Measurements from ENCODE around the gene NFIB. TPM values are rescaled to one million over a fixed set of nuclear protein-coding genes. Genes with fewer than 3 reads are reported as not detected.

The NFIB gene
- total RNA-seq, 1 experiment from 2014 or later = 18.6 TPM

GRCh38 chr9:14322211-14323082 is 8.5 kb upstream of the NFIB start:
- H3K4me2 ChIP-seq (ENCODE audit: low read length) = peak overlapping the region; percentile 98
- no TSS peak for BruUV-seq (replicated peaks)
- no peak for TF ChIP-seq CTCF (conservative IDR thresholded peaks at IDR 0.05; ENCODE audit: low read depth, low read length)
- TF ChIP-seq EZH2phosphoT487 (IDR thresholded peaks at IDR 0.05; ENCODE audit: borderline replicate concordance, low read length) = no peak
- no peak for TF ChIP-seq EZH2 (IDR thresholded peaks at IDR 0.05; ENCODE audit: low read length, unreplicated experiment)
- POLR2A ChIA-PET (ENCODE audit: unreplicated experiment) = no interaction called here
- H3K27ac ChIP-seq (ENCODE audit: low read length) = peak overlapping the region; percentile 84
- intact Hi-C loops (cut with micrococcal nuclease) = loop anchor here (5.0 to 10.0 kb wide), 3 partner anchors 95 to 968 kb away; no protein-coding TSS in a partner anchor
- H4K20me1 ChIP-seq (ENCODE audit: low read length) = no peaks in the 10 kb centered on the region
- ATAC-seq (peak; percentile 69), DNase-seq (peak; percentile 90)
- peaks cover 33% of the 10 kb centered on the region for H3K79me2 ChIP-seq (ENCODE audit: low read length)
- H2AFZ ChIP-seq (ENCODE audit: low read length) = peak overlapping the region; percentile 89
- H3K36me3 ChIP-seq (ENCODE audit: low read depth, low read length) = no peaks in the 10 kb centered on the region
- H3K27me3 ChIP-seq (ENCODE audit: low read length) = no peaks in the 10 kb centered on the region
- H3K9me3 ChIP-seq (ENCODE audit: low read length) = no peaks in the 10 kb centered on the region
- peak overlapping the region; percentile 97 for H3K9ac ChIP-seq (ENCODE audit: low read length)
- peaks cover 58% of the 10 kb centered on the region for H3K4me1 ChIP-seq (ENCODE audit: insufficient read depth, low read length)
- H3F3A ChIP-seq (ENCODE audit: low read length, unreplicated experiment) = peaks cover 6% of the 10 kb centered on the region
- no peaks in the 10 kb centered on the region for H3K9me2 ChIP-seq (replicated peaks; ENCODE audit: low read length)
- H3K4me3 ChIP-seq (ENCODE audit: low read length) = peak overlapping the region; percentile 86
- CTCF ChIA-PET = no interaction called here

GRCh38 chr9:14321517-14322130 is 7.7 kb upstream of the NFIB start:
- peak overlapping the region; percentile 49 for H2AFZ ChIP-seq (ENCODE audit: low read length)
- peak overlapping the region; percentile 97 for H3K9ac ChIP-seq (ENCODE audit: low read length)
- TSS peak; percentile 56 for BruUV-seq (replicated peaks)
- H3K4me1 ChIP-seq (ENCODE audit: insufficient read depth, low read length) = peaks cover 58% of the 10 kb centered on the region
- CTCF ChIA-PET = no interaction called here
- DNase-seq (no peak), ATAC-seq (no peak)
- no peaks in the 10 kb centered on the region for H3K9me3 ChIP-seq (ENCODE audit: low read length)
- H3K27me3 ChIP-seq (ENCODE audit: low read length) = no peaks in the 10 kb centered on the region
- H4K20me1 ChIP-seq (ENCODE audit: low read length) = no peaks in the 10 kb centered on the region
- H3F3A ChIP-seq (ENCODE audit: low read length, unreplicated experiment) = peaks cover 6% of the 10 kb centered on the region
- peak overlapping the region; percentile 84 for H3K27ac ChIP-seq (ENCODE audit: low read length)
- TF ChIP-seq EZH2 (IDR thresholded peaks at IDR 0.05; ENCODE audit: low read length, unreplicated experiment) = no peak
- peak overlapping the region; percentile 98 for H3K4me2 ChIP-seq (ENCODE audit: low read length)
- H3K4me3 ChIP-seq (ENCODE audit: low read length) = peak overlapping the region; percentile 86
- POLR2A ChIA-PET (ENCODE audit: unreplicated experiment) = no interaction called here
- intact Hi-C loops (cut with micrococcal nuclease) = loop anchor here (5.0 to 10.0 kb wide), 3 partner anchors 96 to 967 kb away; no protein-coding TSS in a partner anchor
- H3K9me2 ChIP-seq (replicated peaks; ENCODE audit: low read length) = no peaks in the 10 kb centered on the region
- peaks cover 38% of the 10 kb centered on the region for H3K79me2 ChIP-seq (ENCODE audit: low read length)
- no peaks in the 10 kb centered on the region for H3K36me3 ChIP-seq (ENCODE audit: low read depth, low read length)

GRCh38 chr9:14320271-14321181 is 6.6 kb upstream of the NFIB start:
- Histone ChIP-seq H2AFZ (ENCODE audit: low read length) (no peak overlapping the region), H3K79me2 (ENCODE audit: low read length) (peaks cover 38% of the 10 kb centered on the region), H3K4me1 (ENCODE audit: insufficient read depth, low read length) (peaks cover 56% of the 10 kb centered on the region), H4K20me1 (ENCODE audit: low read length) (no peaks in the 10 kb centered on the region), H3K4me2 (ENCODE audit: low read length) (peak overlapping the region; percentile 98), H3K9me2 (replicated peaks; ENCODE audit: low read length) (no peaks in the 10 kb centered on the region), H3K27ac (ENCODE audit: low read length) (peak overlapping the region; percentile 84), H3K9ac (ENCODE audit: low read length) (peak overlapping the region; percentile 97), H3K27me3 (ENCODE audit: low read length) (no peaks in the 10 kb centered on the region), H3K9me3 (ENCODE audit: low read length) (no peaks in the 10 kb centered on the region), H3K36me3 (ENCODE audit: low read depth, low read length) (no peaks in the 10 kb centered on the region), H3K4me3 (ENCODE audit: low read length) (peak overlapping the region; percentile 86), H3F3A (ENCODE audit: low read length, unreplicated experiment) (peaks cover 6% of the 10 kb centered on the region)
- peak; percentile 3; the same call in 1 of the 2 replicates for ATAC-seq
- POLR2A ChIA-PET (ENCODE audit: unreplicated experiment) = interaction anchor here (0.5 kb wide), 1 partner anchor 208 kb away, joined by 3 read pairs; no protein-coding TSS in a partner anchor
- BruUV-seq (replicated peaks) = no TSS peak
- CTCF ChIA-PET = no interaction called here
- intact Hi-C loops (cut with micrococcal nuclease) = loop anchor here (5.0 to 10.0 kb wide), 3 partner anchors 97 to 966 kb away; no protein-coding TSS in a partner anchor
- peak; percentile 83 for DNase-seq
- TF ChIP-seq CTCF (conservative IDR thresholded peaks at IDR 0.05; ENCODE audit: low read depth, low read length) = no peak

All from PC-3 (cell line).